ENCODE measurements around the gene GHITM.
A peak's percentile ranks its signal among the peaks of the same experiment; 100 is the strongest.
"Not testable (repeated sequence)": the region's sequence is repeated elsewhere in the genome, so short reads cannot be mapped to it uniquely, and the experiment has no call there.

Gene GHITM

DNA sequence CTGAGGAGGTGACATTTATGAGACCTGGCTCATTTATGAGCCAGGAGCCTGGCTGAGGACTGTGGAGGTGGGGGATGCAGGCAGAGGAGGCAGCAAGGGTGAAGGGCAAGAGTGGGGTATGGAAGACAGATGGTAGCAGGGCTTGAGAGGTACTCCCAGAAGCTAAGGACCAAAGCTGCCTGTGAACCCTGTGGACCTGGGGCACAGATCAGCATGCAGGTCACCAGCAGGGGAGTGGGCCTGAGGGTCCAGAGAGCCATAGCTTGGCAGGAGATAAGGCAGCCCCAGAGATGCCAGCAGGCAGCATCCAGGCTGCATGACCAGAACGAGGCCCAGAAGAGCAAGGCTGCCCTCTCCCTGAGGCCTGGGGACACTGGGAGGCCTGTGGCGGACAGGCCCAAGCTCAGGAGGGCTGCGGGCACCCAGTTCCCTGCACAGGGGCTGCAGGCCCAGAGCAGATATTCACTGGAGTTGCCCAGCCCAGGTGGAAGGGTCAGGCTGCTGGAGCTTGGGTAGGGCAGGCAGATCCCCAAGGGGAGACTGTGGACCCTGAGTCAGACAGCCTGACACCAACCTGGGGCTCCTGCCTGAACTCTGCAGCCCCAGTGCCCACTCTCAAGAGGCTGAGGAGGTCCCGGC is 37.6 kb downstream of the GHITM start:
- no peak for DNase-seq

DNA sequence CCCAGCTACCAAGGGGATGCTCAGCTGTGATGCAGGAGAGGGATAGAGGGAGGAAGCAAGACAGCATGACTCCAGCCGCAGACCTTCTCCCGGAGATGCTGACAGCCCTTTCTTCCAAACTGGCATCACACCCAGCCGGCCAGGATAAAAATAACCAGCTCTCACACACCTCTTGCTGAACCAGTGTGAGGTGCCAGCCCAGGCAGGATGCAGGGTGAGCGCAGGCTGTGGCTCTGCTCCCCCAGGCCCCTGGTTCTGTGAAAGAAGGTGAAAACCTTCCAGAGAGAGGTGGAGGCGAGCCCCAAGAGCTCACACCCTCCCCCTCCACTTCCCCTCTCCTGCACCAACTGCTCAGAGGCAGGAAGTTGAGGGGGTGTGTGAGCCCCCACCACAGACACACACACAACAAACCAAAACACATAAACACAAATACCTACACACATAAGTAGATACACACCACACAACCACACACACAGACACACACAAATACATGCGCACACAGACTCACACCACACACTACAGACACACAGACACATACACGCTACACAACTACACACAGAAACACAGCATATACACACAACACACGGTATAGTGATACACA is 38.3 kb downstream of the GHITM start:
- no peak for DNase-seq

DNA sequence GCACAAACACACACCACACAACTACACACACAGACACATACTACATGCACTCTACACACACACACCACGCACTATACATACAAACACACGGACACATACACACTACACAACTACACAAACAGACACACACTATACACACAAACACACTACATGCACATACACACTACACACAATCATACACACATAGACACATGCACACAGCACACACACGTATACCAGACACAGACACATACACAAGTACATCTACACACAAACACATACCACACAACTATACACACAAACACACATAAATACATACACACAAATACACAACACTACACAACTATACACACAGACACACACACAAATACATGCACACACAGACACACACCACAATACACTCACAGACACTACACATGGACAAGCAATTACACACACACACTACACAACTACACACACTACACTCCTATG is 38.9 kb downstream of the GHITM start:
- no peak for DNase-seq

DNA sequence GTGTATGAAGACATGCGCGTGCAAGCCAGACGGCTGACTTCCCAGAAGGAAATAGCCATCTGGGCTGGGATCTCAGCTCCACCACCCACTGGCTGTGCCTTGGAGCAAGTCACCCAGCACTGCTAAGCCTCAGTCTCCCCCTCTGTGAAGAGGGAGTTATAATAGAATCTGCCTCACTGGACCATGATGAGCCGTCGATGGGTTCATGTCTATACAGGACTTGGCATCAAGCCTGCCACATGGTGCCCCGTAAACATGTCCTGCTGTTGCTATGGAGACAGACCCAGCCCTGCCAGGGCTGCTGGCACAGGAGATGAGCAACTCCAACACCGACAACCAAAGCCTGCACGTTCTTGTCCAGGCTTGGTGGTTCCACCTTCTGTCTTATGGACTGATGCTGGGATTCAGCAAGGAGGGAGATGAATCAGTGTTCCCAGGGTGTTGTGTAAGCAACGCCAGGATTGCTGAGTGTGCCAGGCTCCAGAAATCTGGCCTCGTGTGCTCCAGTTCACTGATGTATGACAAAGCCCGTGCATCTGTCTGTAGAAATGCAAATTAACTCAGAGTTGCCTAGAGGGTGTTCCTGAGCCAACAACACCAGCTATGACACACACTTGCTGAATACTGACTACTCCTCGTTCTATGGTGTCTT is 39.9 kb downstream of the GHITM start:
- DNase-seq: peak; percentile 53

DNA sequence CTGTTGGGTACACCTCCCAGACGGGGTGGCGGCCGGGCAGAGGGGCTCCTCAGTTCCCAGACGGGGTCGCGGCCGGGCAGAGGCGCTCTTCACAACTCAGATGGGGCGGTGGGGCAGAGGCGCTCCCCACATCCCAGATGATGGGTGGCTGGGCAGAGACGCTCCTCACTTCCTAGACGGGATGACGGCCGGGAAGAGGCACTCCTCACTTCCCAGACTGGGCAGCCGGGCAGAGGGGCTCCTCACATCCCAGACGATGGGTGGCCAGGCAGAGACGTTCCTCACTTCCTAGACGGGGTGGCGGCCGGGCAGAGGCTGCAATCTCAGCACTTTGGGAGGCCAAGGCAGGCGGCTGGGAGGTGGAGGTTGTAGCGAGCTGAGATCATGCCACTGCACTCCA is 41.1 kb downstream of the GHITM start:
- DNase-seq: not testable (repeated sequence)

DNA sequence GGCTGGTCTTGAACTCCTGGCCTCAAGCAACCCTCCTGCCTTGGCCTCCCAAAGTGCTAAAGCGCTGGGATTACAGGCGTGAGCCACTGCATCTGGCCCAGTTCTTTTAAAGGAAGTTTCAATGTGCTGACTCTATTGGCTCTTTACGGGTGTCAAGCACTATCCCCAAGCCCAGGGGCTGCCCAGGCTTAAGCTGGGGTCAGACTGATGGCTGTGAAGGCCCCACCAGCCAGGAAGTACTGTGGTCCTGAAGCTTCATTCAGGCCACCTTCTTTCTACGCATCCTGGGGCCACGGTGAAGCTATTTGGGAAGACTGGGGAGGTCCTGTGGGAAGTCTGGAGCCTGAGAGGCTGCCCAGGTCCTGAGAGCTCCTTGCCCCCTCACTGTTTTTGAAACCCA is 42.3 kb downstream of the GHITM start:
- no peak for DNase-seq

DNA sequence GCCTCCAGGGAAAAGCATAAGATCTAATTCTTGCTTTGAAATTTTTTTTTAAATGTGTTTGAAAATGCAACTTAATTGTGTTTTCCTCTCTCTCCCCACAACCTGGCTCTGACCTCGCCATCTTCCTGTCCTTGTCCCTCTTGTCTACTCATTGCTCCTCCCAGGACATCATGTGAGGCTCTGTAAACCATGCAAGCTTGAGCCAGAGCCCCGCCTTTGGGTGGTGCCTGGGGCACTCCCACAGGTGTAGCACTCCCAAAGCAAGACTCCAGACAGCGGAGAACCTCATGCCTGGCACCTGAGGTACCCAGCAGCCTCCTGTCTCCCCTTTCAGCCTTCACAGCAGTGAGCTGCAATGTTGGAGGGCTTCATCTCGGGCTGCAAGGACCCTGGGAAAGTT is 45.2 kb downstream of the GHITM start:
- no peak for DNase-seq

DNA sequence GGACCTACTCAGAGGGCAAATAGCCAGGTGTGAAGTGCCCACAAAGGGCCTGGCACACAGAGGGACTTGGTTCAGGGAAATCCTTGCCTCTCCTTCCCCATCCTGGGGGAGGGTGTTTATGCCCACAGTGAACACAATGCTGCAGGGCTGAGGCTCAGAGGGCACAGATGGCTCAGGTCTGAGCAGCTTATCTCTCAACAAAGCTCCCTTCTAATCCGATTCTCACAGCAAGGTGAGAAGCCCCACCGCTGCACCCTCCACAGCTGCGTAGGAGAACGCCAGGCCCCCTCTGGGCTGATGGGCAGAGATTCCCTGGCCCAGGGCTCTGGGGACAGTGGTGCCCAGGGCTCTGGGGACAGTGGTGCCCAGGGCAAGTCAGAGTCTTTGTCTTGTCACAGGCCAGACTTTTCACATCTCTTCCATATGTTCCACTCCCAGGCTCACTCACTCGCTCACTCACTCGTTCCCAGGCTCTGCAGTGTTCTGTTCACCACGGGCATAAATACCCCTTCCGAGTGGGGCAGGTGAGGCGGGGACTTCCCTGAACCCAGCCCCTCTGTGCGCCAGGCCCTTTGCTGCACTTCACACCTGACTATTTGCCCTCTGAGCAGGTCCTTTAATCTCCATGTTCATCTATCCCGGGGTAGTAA is 46.3 kb downstream of the GHITM start:
- no peak for DNase-seq

DNA sequence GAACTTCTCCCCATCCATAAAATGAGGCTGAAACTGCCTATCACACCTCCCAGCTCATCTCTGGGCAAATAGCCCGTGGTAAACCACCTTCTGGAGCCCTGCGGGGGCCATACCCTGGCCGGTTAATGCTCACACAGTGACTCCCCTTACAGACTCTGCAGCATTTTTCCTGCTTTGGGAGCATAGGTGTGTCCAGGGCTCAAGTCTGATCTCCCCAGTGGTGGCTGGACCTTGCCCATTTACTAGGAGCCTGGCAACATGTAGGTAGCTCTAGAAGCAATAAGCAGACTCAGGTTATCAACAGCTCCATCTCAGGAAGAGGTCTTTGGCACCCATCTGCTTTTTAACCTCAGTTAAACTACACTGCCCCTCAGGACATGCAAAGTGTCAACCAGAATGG is 49.5 kb downstream of the GHITM start:
- DNase-seq: no peak

DNA sequence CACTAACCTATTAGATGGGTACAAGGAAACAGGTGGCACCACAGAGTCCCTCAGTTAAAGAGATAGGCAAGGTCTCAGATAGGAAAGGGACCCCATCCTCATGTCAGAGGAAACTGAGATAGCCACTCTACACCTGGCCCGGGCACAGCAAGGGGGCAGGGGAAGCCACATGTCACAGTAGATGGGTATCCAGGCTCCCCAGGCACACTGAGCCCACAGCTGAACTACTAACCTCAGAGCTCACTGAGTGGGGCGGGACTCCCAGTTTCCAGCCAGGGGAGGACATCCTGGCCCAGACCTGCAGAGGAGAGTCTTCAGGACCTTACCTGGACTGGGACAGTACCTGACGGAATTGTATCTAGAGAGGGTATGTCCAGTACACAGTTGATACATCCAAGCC is 51.3 kb downstream of the GHITM start:
- no peak for DNase-seq

DNA sequence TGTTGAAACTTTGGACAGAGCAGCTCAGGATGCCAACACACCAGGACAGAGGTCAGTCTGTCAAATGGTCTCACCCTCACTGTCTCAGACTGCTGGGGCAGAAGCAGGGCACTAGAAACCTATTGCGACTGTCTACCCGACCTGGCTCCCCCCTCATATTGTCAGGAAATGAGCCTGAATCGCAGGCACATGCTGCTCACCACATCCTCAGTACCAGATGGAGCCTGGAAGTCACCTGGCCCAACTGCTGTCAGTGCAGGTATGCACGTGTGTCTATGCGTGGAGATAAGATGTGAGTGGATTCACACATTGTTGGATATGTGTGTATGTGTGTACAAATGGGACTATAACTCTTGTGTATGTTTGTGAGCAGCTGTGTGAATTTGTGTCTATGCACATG is 51.8 kb downstream of the GHITM start:
- no peak for DNase-seq

DNA sequence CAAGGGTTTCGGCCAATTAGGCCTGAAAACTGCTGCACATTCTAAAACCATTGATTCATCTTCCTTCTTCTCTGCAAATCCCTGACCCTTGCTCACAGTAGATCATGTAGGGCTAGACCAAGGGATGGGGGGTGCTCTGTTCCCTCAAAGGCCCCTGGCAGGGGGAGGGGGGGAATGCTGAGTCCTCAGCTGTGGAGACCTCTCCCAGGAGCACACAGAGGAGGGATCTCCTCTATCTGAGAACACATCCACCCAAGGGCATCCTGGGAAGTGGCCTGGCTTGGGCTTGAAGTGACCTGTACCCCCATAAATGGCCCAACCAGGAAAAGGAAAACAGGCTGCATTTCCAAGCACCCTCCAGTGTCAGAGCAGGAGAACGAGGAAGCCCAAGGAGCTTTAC is 54.0 kb downstream of the GHITM start:
- DNase-seq: no peak

DNA sequence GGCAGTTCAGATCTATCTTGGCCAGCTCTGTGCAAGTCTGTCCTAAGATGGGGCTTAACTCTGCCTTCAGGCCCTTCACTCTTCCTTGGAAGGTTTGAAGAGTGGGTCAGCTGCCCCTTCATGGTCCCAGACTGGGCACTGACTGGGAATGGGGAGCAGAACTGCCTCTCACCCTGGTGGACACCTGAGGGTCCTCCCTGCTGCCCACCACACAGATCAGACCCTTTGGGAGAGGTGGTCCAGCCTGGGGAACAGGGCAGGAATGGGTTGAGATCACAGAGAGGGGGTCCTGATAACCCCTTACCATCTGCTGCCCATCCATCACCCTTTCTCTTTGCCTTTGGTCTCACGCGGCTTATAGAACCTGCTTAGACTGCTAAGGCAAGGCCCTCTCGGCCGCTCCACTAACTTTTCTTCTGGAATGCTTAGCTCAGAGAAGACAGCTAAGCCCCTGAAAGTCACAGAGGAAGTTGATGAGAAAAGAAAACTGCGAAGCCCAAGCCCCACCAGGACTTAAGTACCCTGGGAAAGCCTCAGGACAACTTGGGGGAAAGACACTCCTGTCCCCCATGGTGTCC is 54.6 kb downstream of the GHITM start:
- no peak for DNase-seq

DNA sequence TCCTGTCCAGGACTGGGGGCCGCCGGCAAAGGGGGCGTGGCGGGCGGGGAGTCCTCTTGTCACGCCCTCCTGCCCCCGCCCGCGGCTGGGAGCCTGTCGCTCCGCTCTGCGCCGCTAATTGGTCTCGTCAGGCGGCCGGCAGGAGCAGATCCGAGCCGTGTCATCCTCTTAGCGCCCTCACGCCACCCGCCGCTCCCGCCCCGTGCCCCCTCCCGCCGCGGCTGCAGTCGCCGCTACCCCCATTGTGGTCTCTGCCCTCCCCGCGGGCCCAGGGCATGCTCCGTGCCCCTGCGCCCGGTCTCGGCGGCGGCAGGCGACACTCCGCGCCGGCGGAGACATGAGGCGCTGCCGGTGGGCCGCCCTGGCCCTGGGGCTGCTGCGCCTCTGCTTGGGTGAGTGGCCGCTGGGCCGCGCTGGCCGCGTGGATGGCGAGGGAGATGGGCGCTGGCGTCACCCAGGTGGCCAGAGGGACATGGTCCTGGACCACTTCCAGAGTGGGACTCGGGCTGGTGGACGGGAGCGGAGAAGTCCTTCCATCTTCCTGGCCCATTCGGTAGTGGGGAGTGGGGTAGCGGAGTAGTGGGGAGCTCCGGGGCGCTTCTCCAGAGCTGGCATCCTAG is 55.2 kb downstream of the GHITM start, which contains the start of gene CDHR1:
TSS of gene CDHR1 (plus strand) at position 114 of the 620 bp plus-strand sequence. CDS start at position 338, 224 bp downstream.
- DNase-seq: peak; percentile 23

DNA sequence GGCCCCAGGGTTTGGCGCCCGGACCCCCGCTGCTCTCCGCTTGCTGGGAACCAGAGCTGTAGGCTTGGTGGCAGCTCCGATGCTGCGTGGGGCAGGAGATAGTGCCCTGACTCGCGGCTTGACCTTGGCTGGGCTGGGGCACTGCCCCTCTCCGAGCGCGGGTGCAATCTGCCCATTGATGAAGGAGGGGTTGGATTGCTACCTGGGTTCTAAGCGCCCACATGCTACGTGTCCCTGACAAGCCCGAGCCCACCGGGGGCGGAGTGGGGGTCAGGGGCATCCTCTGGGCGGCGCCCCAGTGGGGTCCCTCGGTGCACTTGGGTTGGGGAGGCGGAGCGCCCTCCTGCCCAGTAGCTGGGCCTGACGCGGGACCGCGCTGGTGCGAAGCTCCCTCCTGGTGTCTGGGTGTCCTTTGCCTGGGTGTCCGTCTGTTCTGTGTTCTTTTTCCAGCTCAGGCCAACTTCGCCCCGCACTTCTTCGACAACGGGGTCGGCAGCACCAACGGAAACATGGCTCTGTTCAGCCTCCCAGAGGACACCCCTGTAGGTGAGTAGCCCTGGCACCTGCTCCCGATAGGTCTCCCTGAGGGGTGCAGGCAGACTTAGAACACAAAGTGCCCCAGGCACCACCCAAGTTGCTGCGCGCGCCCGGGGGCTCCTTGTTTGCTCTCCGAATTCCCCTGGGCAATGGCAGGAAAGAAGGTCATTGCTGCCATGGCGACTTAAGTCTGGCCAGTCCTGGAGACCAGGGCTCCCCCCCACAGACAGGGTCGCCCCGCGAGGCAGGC is 55.9 kb downstream of the GHITM start:
- DNase-seq: no peak

DNA sequence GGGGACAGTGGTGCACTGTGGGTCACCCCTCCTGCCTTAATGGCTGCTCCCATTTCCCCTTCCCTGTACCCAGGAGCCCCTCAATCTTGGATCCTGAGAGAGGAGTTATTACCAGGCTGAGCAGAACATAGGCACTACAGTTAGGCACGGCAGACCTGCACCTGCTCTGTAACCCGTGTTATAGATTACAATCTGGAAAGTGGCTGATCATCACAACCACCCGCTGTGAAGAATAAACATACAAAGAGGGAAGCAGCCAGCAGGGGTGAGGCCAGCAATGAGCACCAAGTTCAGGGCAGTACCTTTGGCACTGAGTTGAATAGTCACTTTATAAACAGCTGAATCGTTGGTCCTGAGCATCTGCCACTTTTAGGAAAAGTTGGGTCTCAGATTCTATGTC is 56.8 kb downstream of the GHITM start:
- DNase-seq: peak; percentile 69

DNA sequence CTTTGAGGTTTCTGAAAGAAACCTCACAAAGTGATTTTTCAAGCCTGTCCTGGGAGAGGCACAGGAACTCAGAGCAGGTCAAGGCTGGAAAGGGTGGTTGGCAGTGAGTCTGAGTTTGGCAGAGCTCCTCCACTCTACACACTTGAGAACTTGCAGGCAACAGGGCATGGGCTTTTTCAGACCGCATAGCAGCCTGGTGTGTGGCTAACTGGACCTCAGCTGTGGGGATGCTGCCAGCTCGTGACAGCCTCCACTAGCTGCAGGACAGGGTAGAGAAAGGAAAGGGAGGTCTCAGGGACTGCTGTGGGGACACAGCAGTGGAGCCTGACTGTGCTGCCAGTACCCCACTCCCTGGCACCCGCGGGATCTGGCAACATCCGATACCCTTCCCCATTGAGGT is 57.6 kb downstream of the GHITM start:
- DNase-seq: no peak

DNA sequence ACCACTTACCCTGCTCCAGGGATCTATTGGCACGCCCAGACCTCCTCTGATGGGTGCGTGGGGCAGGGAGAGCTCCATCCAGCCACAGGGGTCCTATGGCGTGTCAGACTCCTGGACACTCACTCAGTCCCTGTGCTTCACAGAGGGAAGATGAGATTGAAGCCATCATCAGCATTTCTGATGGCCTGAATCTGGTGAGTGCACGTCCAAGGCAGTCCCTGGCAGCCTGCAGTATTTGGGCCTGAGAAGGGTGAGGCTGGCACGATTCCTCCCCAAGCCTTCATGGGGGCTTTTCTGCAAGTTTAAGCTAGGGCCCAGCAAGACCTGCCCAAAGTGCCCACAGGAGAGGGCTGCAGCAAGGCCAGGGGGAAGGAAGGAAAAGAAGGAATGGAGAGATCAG is 58.3 kb downstream of the GHITM start:
- no peak for DNase-seq

DNA sequence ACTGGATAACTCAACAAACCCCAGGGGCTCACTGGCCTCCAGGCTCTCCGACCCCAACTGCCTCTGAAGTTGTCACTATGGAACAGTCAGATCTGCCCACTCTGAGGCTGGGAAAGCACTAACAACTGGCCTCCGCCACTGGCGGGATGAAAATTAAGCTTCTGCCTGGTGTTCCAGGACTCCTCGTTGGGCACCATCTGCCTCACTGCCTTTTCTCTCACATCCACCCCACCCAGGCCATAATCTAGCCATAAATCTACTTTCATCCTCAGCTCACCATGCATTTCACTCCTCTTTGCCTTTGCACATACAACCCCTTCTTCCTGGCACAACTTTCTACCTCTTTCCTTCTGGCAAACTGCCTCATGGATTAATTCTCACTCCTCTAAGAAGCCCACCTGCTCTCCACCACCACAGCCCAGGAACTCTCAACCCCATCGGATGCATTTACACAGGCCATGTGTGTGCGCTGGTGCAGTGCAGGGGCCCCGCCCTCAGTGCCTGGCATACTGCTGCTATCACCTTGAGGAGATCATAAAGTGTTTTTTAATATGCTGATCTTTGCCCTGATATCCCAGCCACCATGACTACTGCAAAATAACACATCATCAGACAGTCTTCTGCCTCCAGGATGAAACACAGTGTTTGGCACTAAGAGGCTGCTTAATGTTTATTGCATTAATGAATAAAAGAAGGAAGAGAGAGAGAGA is 59.1 kb downstream of the GHITM start:
- DNase-seq: no peak

DNA sequence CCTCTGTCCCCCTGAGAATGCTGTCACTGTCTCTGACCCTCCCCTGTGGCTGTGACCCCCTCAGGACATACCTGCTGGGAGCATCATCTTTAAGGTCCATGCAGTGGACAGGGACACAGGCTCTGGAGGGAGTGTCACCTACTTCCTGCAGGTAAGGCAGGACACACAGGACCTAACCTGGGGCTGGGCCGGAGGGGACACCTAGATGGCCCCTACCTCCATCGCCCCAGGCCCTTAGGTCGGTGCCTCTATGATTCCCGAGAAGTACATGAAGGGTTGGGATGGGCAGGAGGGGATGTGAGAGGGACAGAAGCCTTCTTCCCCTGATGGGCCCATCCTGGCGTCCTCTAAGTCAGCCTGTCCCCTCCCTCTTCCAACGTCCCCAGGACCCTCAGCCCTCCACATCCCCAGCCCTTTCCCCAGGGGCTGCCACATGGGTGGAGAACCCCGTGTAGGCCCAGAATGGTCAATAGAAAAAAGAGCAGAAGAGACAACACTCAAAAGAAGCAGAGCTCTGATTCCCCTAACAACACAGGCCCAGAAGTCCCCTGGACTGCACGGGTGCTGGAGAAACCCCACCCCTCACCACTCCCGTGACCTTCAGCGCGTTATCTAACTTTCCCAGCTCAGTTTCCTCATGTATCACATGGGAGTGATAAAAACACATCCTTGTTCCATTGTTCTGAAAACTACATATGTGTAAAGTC is 61.4 kb downstream of the GHITM start:
- DNase-seq: no peak

DNA sequence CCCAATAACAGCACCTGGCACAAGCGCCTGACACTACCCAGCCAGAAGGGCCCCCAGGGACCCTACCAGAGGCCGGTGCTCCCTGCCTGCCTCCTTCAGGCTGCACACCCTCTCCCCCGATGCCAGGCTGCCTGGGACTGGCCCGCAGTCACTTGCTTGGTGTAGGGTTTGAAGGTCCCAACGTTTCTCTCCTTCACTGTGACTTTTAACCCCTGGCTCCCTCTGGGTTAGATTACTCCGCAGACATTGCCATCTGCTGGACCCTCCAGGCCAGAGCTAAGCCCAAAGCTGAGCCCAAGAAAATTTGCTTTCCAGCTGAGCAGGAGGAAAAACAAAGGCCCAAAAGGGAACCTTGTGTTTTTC is 61.9 kb downstream of the GHITM start:
- DNase-seq: no peak
